Stimulated activated CD8-positive, alpha-beta memory T cell treated with anti-CD3 and anti-CD28 coated beads, Interleukin-12 subunit alpha, Interleukin-12 subunit beta, amount 100 ng/mL, for 1 hour (primary cell): ENCODE measurements around the gene ZNF474.

Experiments used
- DNase-seq: peaks from one replicate; pipeline ENCODE4 v3.0.0-alpha.2; 2020; ENCODE audit warnings: low read depth

ZNF474 gene

GRCh38 chr5:122153774-122154173 is 24.4 kb downstream of the ZNF474 start:
- DNase-seq: no peak

DNA sequence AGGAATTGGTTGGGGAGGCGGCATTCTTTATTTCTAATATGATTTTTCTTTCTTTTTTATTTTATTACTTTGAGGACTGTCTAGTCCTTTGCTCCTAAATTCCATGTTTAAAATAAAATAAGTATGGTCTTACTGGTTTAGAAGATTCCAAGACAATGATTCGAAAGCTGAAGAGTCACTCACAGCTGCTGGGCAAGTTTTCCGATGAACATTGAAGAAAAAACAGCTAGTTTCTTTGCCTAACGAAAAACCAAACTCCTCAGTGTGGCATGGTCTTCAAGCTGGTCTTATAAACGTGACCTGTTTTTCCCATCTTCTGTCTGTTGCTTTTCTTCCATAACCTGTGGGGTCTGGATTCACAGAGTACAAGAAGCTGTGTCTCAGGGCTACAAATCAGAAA is 25.1 kb downstream of the ZNF474 start:
- DNase-seq: no peak

GRCh38 chr5:122154910-122155309 is 25.6 kb downstream of the ZNF474 start:
- DNase-seq: no peak

DNA sequence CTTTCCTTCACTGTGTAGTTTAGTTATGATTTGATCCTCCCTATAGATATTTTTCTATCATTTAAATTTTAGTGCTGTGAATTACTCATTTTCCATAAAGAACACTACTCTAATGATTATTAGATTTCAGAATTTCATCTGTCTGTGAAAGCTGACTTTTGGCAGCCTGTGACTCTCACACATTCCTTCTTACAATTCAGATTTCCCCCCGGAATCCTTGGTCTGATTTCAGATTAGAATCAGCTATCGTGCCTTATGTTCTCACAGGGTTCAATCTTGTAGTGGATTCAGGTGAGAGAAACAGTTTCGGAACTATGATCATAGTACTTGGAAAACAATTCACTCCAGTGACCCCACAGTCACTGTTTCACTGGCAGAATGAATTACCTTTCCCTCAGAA is 26.2 kb downstream of the ZNF474 start:
- DNase-seq: no peak

DNA sequence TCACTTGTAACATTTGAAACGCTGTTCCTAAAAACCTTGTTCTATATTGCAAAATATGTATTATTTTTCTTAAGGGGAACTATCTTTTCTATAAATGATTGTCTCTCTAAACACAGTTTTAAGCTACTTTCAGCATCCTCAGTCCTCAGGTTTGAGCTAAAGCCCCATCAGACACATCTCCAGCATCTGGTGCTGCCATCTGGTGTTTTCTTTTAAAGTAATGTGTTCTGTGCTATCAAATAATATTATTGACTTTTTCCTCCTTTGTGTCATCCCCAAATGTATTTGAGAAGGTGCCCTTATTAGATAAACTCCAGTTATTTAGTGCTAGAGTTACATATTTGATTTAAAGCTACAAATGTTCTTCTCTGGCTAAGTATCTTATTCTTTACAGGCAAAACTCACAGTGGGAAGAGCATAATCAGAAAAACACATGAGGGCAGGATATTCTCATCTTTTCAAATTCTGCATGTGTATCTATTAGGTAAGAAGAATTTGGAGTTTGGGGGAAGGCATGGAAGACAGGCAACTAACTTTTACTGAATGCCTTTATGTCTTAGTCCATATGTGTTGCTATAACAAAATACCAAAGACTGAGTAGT is 27.5 kb downstream of the ZNF474 start:
- DNase-seq: no peak

DNA sequence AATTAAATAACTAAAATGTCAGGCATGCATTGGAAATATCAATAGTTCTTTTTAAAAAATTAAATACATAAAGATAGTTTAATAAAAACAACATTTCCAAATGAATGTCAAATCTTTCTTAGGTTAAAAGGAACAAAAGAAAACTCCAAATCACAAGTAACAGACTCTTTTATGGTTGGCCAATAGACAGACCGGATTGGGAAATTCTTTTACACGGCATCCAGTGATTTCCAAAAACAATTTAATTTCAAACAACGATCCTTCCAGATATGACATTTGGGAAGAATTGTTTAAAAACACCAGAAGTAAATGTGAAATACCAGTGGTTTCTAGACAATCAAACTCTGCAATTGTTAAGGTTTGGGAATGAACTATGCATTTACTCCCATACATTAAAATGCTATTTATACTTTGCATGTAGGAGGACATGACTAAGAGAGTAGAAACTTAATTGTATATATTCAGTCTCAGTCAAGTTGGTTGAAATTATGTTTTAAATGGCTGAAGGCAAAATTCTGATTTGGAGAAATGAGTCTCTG is 32.8 kb downstream of the ZNF474 start:
- no peak for DNase-seq

DNA sequence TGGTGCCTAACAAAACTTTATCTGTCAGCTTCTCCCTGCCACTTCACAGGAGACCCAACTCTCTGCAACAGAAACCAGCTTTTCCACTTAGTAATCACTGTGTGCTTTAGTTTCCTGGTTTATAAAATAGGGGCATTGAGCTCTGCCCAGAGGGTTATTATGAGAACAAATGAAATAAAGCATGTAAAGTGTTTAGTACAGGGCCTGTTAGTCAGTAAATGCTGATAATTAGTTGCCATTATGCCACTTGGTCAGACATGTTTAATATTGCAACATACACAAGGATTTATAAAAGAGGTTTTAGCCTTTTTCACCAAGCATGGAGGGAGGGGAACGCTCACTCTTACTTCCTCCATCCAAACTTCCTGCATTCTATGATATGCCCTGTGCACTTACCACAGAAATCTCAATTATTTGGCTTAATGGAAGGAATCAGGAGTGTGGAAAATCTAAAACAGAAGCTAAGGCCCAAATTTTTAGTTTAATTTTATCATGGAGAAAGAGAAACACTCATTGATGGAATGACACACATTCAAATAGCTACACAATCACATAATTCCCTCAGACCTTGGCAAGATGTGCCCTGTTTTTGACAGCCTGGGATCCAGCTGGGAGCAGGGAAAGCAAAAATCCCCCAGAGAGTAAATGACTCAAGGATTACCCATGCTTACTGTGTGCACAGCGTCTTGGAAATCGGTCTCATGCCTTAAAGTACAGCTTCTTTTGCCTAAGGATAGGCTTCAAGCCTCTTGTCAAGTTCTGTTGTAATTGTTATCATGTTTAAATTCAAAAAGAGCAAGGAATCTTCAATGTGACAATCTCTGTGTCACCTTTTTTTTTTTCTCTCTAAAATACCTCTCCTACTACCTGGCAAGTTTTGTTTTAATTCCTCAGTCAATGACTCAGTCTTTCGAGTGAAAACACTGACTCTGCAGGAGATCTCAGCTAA is 34.0 kb downstream of the ZNF474 start:
- no peak for DNase-seq

- no peak for DNase-seq
These were observed 34.7 kb downstream of the ZNF474 start for GRCh38 chr5:122164070-122164435.

- DNase-seq: no peak
These were observed 35.6 kb downstream of the ZNF474 start for GRCh38 chr5:122164831-122165558.

- DNase-seq: no peak
These were observed 36.3 kb downstream of the ZNF474 start for GRCh38 chr5:122165559-122166078.

DNA sequence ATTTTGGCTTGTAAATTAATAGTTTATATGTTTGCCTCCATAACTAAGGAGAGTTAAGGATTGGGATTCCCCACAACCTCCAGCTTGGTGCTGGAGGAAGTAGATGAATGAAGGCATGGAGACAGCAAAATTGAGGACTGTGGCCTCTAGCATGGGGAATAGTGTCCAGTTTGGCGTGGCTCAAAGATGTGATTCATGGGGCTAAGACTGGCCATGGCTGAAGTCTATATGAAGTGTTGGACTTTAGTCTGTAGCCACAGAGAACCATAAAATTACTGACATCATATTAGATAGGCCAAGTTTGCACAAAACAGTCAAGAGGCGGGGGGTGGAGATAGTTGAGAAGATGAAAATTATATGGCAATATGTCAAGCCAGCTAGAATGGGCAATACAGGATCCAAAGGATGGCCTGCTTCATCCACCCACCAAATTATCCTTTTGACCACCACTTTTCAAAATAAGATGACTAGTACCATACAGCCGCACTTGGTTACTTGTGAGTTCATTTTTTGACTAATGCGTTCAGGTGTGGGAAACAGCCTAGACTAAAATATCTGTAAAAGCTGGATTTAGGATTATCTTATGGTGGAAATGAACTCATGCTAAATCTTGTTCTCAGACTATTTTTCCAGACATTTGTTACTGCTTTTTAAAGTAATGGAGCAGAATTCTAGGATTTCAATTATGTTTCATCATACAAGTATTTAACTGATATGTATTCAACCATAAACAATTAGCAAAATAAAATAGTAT is 40.2 kb downstream of the ZNF474 start:
- DNase-seq: no peak

- no peak for DNase-seq
These were observed 41.3 kb downstream of the ZNF474 start for GRCh38 chr5:122170620-122171019.

GRCh38 chr5:122172207-122172606 is 42.9 kb downstream of the ZNF474 start:
- DNase-seq: no peak

DNA sequence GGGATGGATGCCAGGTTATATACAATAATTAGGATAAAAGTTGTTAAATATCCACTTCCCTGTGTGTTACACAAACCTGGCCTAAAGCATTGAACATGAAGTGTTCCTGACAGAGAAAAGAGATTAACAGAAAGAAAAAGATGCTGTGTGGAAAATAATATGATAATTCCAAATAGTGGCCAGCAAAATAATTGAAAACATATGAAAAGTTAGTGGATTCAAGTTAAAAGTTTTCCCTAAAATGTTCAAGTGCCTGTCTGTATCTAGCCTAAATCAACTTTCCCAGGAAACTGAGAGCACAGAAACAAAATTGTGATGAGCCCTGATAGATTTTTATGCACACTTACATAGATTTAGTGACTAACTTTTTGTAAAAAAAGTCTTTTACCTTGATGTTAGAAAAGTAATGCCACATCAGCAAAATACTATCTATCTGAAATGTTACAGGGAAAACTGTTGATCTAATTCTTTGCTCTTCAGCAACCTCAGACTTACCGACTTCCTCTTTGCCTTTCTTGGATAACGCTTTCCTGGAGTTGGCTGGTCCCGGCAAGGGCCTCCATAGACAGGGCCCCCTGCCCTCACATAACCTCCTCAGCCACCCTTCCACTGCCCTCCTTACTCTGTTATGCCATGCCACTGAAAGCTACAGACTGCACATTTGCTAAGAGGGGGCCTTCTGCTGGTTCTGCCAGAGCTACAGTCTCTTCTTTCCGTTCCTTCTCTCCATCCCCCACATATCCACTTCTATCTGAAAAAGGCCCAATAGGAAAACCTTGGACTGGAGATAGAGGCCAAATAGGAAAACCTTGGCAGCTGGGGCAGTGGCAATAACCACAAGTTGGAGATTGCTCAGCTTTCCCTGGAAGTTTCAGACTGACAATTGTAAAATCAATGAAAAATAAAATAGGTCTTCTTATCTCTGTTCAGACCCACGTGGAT is 44.4 kb downstream of the ZNF474 start:
- no peak for DNase-seq

- no peak for DNase-seq
These were observed 45.7 kb downstream of the ZNF474 start for GRCh38 chr5:122175091-122175490.

DNA sequence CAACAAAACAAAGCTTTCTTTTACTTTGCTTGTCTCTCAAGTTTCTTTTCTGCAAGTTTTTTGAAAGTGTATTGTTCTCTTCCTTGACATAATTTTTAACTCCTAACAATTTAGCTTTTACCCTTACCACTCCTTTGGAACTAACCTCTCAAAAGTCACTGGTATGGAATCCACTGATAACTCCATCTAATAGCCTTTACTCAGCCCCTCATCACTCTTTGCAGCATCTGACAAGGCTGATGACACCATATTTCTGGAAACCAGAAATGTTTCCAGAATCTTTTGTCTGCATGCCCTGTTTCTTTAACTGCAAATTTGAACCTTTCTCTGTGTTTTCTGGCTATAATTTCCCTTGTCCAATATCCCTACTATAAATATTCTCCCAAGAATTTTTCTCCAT is 46.5 kb downstream of the ZNF474 start:
- DNase-seq: no peak

GRCh38 chr5:122177161-122177560 is 47.8 kb downstream of the ZNF474 start:
- DNase-seq: no peak

DNA sequence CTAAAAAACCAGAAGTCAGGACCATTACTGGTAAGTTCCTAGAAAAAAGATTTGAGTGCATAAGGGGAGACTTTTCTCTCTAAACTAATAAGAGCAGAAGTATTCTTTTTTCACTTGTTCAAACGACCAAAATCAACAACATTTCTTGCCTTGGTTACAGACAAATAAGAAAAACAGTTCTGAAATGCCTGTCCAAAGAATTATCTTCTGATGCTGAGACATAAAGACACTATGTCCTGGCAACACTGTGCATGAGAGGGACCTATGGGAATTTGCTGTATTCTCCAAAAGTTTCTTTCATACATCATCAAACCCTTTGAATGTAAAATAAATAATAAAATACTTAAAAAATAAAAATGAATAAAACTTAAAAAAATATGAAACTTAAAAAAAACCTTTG is 50.4 kb downstream of the ZNF474 start:
- no peak for DNase-seq

DNA sequence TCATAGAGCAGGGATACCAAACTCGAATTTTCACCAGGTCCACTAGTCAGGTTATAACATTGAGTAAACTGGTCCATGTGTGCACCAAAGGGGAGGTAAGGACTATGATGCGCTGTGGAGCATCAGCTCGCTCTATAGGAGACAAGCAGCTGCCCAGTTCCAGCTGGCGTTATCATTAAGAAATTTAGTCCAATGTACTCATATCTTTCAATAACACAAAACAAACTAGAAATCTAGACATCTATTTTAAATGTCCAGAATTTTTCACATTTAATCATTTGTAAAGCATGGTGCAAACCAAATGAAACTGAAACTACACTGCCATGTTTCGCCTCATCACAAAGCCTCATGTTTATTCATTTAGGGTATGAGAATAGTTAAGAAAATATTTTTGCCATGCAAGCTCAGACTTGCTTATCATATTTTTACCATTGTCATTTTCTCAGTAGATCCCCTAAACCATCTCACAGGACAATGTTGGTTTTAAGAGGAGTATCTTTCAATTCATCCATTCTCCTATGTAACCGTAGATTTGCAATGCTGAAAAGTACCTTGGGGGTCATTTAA is 50.9 kb downstream of the ZNF474 start:
- no peak for DNase-seq

GRCh38 chr5:122180863-122181548 is 51.7 kb downstream of the ZNF474 start:
- DNase-seq: no peak
